SK-N-SH treated with all-trans-retinoic acid at 6 μM for 48 hours (cell line): ENCODE results near the gene SLC19A3.
"Not testable (repeated sequence)": the region's sequence is repeated elsewhere in the genome, so short reads cannot be mapped to it uniquely, and the experiment has no call there.

Source experiments
- ATAC-seq: fragments of 200-7000 bp; cut with Tn5 transposase; 3 replicates; pipeline ENCODE4 v1.9.1; 2020; ENCODE audit warnings: mild to moderate bottlenecking, moderate library complexity
- ARNTL ChIP-seq: fragments of 450-650 bp; formaldehyde crosslinking; IDR thresholded peaks from 2 replicates; pipeline ENCODE4 v1.5.0; 2020; ENCODE audit warnings: low read depth, mild to moderate bottlenecking, moderate library complexity, borderline replicate concordance
- BACH2 ChIP-seq: fragments of 250-450 bp; sonication (Bioruptor Pico); IDR thresholded peaks from 2 replicates; pipeline ENCODE4 v1.9.0; 2021; ENCODE audit warnings: mild to moderate bottlenecking, borderline replicate concordance
- CSDC2 ChIP-seq: fragments of 250-450 bp; sonication (Bioruptor Pico); IDR thresholded peaks from 2 replicates; pipeline ENCODE4 v1.5.0; 2020; ENCODE audit warnings: mild to moderate bottlenecking, moderate library complexity
- ESRRG ChIP-seq: fragments of 250-450 bp; sonication (Bioruptor Pico); IDR thresholded peaks from 2 replicates; pipeline ENCODE4 v1.6.1; 2021; ENCODE audit warnings: mild to moderate bottlenecking
- GLIS3 ChIP-seq: fragments of 250-450 bp; sonication (Bioruptor Pico); IDR thresholded peaks from 2 replicates; pipeline ENCODE4 v1.5.0; 2020; ENCODE audit warnings: mild to moderate bottlenecking, moderate library complexity
- RARB ChIP-seq: fragments of 250-450 bp; sonication (Bioruptor Pico); IDR thresholded peaks from 2 replicates; pipeline ENCODE4 v1.8.0; 2021; ENCODE audit warnings: mild to moderate bottlenecking, moderate library complexity
- TCF4 ChIP-seq: fragments of 250-450 bp; sonication (Bioruptor Pico); IDR thresholded peaks from 2 replicates; pipeline ENCODE4 v1.8.0; 2021; ENCODE audit warnings: mild to moderate bottlenecking, moderate library complexity, borderline replicate concordance
- ZC3H10 ChIP-seq: fragments of 250-450 bp; sonication (Bioruptor Pico); IDR thresholded peaks from 2 replicates; pipeline ENCODE4 v1.5.1; 2021; ENCODE audit warnings: mild to moderate bottlenecking, moderate library complexity
- ZFP30 ChIP-seq: fragments of 450-650 bp; formaldehyde crosslinking; IDR thresholded peaks from 2 replicates; pipeline ENCODE4 v1.5.0; 2022; ENCODE audit warnings: mild to moderate bottlenecking, moderate library complexity
- ZNF70 ChIP-seq: fragments of 450-650 bp; formaldehyde crosslinking; IDR thresholded peaks from 2 replicates; pipeline ENCODE4 v1.5.0; 2020; ENCODE audit warnings: mild to moderate bottlenecking, moderate library complexity
- ZNF8 ChIP-seq: fragments of 450-650 bp; formaldehyde crosslinking; IDR thresholded peaks from 2 replicates; pipeline ENCODE4 v1.5.0; 2020; ENCODE audit warnings: mild to moderate bottlenecking, moderate library complexity
- TF ChIP-seq, protein P1 (sequence below): fragments of 250-450 bp; sonication (Bioruptor Pico); IDR thresholded peaks from 2 replicates; pipeline ENCODE4 v1.5.1; 2021; ENCODE audit warnings: mild to moderate bottlenecking, moderate library complexity
- TF ChIP-seq, protein P2 (sequence below): fragments of 250-450 bp; sonication (Bioruptor Pico); IDR thresholded peaks from 2 replicates; pipeline ENCODE4 v1.5.0; 2020; ENCODE audit warnings: mild to moderate bottlenecking, moderate library complexity
- TF ChIP-seq, protein P3 (sequence below): fragments of 250-450 bp; sonication (Bioruptor Pico); IDR thresholded peaks from 2 replicates; pipeline ENCODE4 v1.8.0; 2020; ENCODE audit warnings: mild to moderate bottlenecking, moderate library complexity, borderline replicate concordance
- TF ChIP-seq, protein P4 (sequence below): fragments of 250-450 bp; sonication (Bioruptor Pico); IDR thresholded peaks from 2 replicates; pipeline ENCODE4 v1.8.0; 2021; ENCODE audit warnings: low read depth, mild to moderate bottlenecking, moderate library complexity, borderline replicate concordance
- TF ChIP-seq, protein P5 (sequence below): fragments of 250-450 bp; sonication (Bioruptor Pico); IDR thresholded peaks from 2 replicates; pipeline ENCODE4 v1.5.1; 2020; ENCODE audit warnings: low read depth, mild to moderate bottlenecking, moderate library complexity

SLC19A3 gene

DNA sequence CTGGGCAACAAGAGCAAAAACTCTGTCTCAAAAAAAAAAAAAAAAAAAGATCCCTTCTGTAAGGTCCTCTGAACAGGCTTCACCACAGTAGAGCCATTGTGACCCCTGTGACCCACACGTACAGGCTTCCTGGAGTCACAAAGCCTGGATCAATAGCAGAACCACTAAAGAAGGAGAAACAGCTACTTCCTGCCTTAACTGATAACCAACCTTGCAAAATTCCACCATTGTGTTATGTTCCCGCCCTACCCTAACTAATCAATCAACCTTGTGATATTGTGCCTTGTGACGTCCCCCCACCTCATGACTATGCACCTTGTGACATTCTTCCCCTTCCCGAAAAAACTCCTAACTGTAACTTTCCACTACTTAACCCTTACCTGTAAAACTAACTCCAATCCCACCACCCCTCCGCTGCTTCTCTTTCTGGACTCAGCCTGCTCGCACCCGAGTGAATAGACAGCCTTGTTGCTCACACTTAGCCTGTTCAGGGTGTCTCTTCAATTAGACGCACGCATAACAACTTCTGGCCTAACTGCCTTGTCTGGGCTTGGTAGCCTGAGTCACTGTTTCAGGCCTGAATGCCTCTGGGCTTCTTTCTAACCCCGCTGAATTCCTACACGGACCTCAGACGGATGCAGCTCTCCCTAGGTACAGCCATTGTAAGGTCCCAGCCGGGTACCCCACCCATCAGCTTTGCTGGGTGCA, 41.7 kb upstream of the SLC19A3 start (continued):
- TF ChIP-seq, protein P1, sequence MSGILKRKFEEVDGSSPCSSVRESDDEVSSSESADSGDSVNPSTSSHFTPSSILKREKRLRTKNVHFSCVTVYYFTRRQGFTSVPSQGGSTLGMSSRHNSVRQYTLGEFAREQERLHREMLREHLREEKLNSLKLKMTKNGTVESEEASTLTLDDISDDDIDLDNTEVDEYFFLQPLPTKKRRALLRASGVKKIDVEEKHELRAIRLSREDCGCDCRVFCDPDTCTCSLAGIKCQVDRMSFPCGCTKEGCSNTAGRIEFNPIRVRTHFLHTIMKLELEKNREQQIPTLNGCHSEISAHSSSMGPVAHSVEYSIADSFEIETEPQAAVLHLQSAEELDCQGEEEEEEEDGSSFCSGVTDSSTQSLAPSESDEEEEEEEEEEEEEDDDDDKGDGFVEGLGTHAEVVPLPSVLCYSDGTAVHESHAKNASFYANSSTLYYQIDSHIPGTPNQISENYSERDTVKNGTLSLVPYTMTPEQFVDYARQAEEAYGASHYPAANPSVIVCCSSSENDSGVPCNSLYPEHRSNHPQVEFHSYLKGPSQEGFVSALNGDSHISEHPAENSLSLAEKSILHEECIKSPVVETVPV: no peak

DNA sequence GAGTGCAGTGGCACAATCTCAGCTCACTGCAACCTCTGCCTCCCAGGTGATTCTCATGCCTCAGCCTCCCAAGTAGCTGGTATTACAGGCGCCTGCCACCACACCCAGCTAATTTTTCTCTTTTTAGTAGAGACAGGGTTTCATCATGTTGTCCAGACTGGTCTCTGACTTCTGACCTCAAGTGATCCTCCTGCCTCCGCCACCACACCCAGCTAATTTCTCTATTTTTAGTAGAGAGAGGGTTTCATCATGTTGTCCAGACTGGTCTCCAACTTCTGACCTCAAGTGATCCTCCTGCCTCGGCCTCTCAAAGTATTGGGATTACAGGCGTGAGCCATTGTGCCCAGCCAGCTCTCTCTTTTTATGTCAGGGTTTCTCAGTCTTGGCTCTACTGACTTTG, 38.4 kb upstream of the SLC19A3 start:
- not testable (repeated sequence) for ATAC-seq

DNA sequence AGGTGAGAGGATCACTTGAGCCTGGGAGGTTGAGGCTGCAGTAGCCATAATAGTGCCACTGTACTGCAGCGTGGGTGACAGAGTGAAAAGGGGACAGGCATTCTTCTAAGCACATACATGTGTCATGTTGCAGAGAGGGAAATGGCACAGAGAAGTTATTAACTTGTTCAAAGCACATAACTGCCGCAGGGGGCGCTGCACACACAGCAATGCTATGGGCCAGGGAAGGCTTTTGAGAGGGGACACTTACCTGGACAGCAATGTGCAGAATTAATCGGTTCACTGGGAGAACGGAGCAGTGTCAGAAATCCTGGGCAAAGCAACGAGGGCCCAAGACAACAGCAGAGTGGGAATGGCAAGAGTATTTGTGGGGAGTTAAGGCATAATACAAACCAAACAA, 30.3 kb upstream of the SLC19A3 start:
- TF ChIP-seq, protein P2, sequence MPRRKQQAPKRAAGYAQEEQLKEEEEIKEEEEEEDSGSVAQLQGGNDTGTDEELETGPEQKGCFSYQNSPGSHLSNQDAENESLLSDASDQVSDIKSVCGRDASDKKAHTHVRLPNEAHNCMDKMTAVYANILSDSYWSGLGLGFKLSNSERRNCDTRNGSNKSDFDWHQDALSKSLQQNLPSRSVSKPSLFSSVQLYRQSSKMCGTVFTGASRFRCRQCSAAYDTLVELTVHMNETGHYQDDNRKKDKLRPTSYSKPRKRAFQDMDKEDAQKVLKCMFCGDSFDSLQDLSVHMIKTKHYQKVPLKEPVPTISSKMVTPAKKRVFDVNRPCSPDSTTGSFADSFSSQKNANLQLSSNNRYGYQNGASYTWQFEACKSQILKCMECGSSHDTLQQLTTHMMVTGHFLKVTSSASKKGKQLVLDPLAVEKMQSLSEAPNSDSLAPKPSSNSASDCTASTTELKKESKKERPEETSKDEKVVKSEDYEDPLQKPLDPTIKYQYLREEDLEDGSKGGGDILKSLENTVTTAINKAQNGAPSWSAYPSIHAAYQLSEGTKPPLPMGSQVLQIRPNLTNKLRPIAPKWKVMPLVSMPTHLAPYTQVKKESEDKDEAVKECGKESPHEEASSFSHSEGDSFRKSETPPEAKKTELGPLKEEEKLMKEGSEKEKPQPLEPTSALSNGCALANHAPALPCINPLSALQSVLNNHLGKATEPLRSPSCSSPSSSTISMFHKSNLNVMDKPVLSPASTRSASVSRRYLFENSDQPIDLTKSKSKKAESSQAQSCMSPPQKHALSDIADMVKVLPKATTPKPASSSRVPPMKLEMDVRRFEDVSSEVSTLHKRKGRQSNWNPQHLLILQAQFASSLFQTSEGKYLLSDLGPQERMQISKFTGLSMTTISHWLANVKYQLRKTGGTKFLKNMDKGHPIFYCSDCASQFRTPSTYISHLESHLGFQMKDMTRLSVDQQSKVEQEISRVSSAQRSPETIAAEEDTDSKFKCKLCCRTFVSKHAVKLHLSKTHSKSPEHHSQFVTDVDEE (CRISPR knock-in tag): no peak
- TF ChIP-seq CSDC2 (CRISPR knock-in tag) (no peak), ZNF8 (CRISPR knock-in tag) (no peak), GLIS3 (no peak), BACH2 (no peak), ESRRG (no peak), ZC3H10 (CRISPR knock-in tag) (no peak), ARNTL (CRISPR knock-in tag) (no peak)
- TF ChIP-seq, protein P1: no peak
- ATAC-seq: no peak

DNA sequence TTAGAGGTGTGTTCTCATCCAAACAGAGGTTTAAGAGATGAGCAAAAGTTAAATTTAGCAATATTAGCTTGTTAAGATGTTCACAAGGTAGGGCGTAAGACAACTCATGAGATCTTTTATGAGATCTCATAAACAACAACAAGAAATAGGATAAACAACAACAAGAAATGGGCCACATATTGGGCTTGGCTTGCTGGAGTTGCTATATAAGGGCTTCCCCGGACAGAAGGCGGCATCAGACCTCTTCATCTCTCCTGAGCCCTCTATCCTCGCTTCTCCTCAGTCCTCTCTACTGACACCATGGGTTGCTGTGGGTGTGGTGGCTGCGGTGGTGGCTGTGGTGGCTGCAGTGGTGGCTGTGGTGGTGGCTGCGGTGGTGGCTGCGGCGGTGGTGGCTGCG, 27.8 kb upstream of the SLC19A3 start, which contains the start of gene SCYGR8:
SCYGR8 (plus strand) TSS at position 301 of the 400 bp plus-strand sequence; CDS start at position 301, 0 bp downstream.
- ATAC-seq: no peak
- TF ChIP-seq RARB: no peak
- no peak for TF ChIP-seq ZC3H10 (CRISPR knock-in tag)
- TF ChIP-seq, protein P2 (CRISPR knock-in tag): no peak
- TF ChIP-seq ZFP30 (CRISPR knock-in tag): no peak
- TF ChIP-seq TCF4 (CRISPR knock-in tag): no peak
- TF ChIP-seq, protein P1: no peak
- TF ChIP-seq, protein P3, sequence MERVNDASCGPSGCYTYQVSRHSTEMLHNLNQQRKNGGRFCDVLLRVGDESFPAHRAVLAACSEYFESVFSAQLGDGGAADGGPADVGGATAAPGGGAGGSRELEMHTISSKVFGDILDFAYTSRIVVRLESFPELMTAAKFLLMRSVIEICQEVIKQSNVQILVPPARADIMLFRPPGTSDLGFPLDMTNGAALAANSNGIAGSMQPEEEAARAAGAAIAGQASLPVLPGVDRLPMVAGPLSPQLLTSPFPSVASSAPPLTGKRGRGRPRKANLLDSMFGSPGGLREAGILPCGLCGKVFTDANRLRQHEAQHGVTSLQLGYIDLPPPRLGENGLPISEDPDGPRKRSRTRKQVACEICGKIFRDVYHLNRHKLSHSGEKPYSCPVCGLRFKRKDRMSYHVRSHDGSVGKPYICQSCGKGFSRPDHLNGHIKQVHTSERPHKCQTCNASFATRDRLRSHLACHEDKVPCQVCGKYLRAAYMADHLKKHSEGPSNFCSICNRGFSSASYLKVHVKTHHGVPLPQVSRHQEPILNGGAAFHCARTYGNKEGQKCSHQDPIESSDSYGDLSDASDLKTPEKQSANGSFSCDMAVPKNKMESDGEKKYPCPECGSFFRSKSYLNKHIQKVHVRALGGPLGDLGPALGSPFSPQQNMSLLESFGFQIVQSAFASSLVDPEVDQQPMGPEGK (CRISPR knock-in tag): no peak
- TF ChIP-seq, protein P4, sequence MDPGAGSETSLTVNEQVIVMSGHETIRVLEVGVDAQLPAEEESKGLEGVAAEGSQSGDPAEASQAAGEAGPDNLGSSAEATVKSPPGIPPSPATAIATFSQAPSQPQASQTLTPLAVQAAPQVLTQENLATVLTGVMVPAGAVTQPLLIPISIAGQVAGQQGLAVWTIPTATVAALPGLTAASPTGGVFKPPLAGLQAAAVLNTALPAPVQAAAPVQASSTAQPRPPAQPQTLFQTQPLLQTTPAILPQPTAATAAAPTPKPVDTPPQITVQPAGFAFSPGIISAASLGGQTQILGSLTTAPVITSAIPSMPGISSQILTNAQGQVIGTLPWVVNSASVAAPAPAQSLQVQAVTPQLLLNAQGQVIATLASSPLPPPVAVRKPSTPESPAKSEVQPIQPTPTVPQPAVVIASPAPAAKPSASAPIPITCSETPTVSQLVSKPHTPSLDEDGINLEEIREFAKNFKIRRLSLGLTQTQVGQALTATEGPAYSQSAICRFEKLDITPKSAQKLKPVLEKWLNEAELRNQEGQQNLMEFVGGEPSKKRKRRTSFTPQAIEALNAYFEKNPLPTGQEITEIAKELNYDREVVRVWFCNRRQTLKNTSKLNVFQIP (CRISPR knock-in tag): no peak
- no peak for TF ChIP-seq ZNF70 (CRISPR knock-in tag)
- TF ChIP-seq, protein P5, sequence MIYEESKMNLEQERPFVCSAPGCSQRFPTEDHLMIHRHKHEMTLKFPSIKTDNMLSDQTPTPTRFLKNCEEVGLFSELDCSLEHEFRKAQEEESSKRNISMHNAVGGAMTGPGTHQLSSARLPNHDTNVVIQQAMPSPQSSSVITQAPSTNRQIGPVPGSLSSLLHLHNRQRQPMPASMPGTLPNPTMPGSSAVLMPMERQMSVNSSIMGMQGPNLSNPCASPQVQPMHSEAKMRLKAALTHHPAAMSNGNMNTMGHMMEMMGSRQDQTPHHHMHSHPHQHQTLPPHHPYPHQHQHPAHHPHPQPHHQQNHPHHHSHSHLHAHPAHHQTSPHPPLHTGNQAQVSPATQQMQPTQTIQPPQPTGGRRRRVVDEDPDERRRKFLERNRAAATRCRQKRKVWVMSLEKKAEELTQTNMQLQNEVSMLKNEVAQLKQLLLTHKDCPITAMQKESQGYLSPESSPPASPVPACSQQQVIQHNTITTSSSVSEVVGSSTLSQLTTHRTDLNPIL (CRISPR knock-in tag): no peak
- TF ChIP-seq ESRRG: no peak

DNA sequence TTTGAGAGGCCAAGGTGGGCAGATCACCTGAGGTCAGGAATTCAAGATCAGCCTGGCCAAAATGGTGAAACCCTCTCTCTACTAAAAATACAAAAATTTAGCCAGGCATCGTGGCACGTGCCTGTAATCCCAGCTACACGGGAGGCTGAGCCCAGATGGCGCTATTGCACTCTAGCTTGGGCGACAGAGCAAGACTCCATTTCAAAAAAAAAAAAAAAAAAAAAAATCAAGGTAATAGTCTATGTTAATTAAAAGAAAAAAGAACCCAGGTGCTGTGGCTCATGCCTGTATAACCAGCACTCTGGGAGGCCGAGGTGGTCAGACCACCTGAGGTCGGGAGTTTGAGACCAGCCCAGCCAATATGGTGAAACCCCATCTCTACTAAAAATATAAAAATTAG, 22.9 kb upstream of the SLC19A3 start:
- not testable (repeated sequence) for ATAC-seq
